HEK293T (cell line): ENCODE measurements around the gene ALG10.
"Not testable (repeated sequence)": the region's sequence is repeated elsewhere in the genome, so short reads cannot be mapped to it uniquely, and the experiment has no call there.

Source experiments
- ARNT ChIP-seq: fragments of 450-650 bp; IDR thresholded peaks from 2 replicates; pipeline ENCODE4 v1.6.1; 2017; ENCODE audit warnings: mild to moderate bottlenecking
- BHLHE40 ChIP-seq: fragments of 450-650 bp; IDR thresholded peaks from 2 replicates; pipeline ENCODE4 v1.6.1; 2016; ENCODE audit warnings: mild to moderate bottlenecking, moderate library complexity, borderline replicate concordance
- FOXA1 ChIP-seq: fragments of 450-650 bp; IDR thresholded peaks from 2 replicates; pipeline ENCODE4 v1.6.1; 2016; ENCODE audit warnings: mild to moderate bottlenecking
- FOXM1 ChIP-seq: fragments of 450-650 bp; IDR thresholded peaks from 2 replicates; pipeline ENCODE4 v1.6.1; 2017; ENCODE audit warnings: mild to moderate bottlenecking, borderline replicate concordance
- SP1 ChIP-seq: fragments of 450-650 bp; IDR thresholded peaks from 2 replicates; pipeline ENCODE4 v1.6.1; 2017
- ZNF384 ChIP-seq: fragments of 450-650 bp; IDR thresholded peaks from 2 replicates; pipeline ENCODE4 v1.6.1; 2016
- TF ChIP-seq, protein P1 (sequence below): fragments of 450-650 bp; IDR thresholded peaks from 2 replicates; pipeline ENCODE4 v1.6.1; 2016

DNA sequence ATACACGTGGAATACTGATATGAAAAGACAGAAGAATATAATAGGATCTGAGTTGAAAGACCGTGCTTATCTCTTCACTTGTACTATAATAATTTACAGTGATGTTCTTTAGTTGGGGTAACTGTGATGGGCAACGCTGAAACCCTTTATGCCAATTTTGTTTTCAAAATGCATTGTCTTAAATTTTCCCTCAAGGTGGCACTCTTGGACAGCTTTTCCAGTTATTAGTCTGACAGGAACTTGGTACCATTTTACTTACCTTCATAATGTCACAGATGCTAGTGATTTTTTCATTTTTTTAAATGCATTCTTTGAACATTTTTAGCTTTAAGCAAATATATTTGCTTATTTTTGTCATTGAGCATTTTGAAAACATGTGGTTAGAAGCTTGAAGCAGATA, 16.1 kb downstream of the ALG10 start:
- not testable (repeated sequence) for TF ChIP-seq ARNT, FOXA1, SP1, BHLHE40, ZNF384, FOXM1
- TF ChIP-seq, protein P1, sequence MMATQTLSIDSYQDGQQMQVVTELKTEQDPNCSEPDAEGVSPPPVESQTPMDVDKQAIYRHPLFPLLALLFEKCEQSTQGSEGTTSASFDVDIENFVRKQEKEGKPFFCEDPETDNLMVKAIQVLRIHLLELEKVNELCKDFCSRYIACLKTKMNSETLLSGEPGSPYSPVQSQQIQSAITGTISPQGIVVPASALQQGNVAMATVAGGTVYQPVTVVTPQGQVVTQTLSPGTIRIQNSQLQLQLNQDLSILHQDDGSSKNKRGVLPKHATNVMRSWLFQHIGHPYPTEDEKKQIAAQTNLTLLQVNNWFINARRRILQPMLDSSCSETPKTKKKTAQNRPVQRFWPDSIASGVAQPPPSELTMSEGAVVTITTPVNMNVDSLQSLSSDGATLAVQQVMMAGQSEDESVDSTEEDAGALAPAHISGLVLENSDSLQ = not testable (repeated sequence)
